ENCODE results near the gene SVIL.
"Not testable (repeated sequence)": the region's sequence is repeated elsewhere in the genome, so short reads cannot be mapped to it uniquely, and the experiment has no call there.

Gene SVIL

DNA sequence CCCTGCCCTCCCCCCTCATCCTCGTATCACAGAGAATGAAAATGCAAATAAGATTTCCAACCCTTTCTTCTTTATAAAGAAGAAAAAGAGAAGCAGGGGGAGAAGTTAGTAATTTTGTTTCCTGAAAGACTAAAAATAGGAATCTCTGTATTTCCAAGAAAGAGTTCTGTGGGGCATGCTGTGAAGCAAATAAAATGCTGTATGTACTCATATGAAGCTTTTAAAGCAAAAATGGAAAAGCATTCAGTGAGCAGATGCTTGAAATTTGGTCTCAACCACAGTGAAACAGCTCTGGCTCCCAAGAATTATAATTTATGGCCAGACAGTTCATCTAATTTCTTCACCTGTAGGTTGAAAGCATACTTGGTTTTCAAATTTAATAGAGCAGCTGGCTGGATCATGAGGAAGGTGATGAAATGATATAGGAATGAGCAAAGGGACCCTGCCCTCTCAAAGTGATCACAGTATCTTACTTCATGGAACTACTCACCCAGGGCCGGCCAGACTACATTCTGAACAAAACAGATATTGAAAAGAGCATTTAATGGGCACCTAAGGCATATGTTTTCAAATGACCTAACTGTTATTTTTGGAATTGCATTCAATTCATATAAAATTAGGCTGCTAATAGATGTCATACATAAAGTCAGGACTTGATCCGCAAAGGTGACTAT lies 31.4 kb downstream of the SVIL start:
- no peak for DNase-seq (ENCODE audit: low read depth, low spot score)

- DNase-seq (ENCODE audit: low read depth, low spot score), result no peak
Measured at GRCh38 chr10:29600821-29601220, 34.0 kb downstream of the SVIL start.

GRCh38 chr10:29600067-29600466 lies 34.7 kb downstream of the SVIL start:
- DNase-seq (ENCODE audit: low read depth, low spot score), result no peak

GRCh38 chr10:29598851-29599311 lies 35.9 kb downstream of the SVIL start:
- no peak for DNase-seq (ENCODE audit: low read depth, low spot score)

DNA sequence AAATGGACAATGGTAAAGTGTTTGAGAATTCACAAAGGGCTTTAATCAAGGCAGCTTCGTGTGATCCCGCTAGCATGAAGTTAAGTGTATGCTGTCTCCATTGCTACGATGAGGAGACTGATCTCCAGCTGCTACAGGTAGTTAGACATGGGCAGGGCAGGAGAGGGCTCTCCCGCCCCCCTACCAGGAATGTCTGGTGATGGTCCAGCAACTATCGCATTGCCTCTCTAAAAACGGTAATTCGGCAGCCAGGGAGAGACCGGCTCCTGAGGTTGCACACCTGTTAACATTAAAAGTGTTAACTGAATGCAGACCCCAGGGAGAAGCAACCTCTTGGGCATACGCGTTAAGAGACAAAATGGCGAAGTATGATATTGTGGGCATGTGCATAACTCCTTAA lies 37.9 kb downstream of the SVIL start:
- no peak for DNase-seq (ENCODE audit: low read depth, low spot score)

DNA sequence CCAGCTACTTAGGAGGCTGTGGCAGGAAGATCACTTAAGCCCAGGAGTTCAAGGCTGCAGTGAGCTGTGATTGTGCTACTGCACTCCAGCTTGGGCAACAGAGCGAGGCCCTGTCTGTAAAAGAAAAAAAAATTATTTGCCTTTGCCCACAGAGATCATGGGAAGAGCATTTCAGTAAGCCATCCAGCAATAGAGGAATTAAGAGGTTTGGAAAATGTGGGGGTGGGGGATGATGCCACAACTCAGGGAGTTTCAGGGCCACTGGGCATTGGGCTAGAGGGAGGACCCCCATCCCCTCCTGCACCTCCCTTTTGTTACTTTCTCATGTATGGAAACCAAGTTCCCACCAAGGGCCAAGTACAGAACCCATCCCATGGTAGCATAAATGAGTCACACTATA lies 38.4 kb downstream of the SVIL start:
- DNase-seq (ENCODE audit: low read depth, low spot score), result no peak

GRCh38 chr10:29595636-29596225 lies 39.0 kb downstream of the SVIL start:
- DNase-seq (ENCODE audit: low read depth, low spot score), result no peak

- no peak for DNase-seq (ENCODE audit: low read depth, low spot score)
Measured at GRCh38 chr10:29595146-29595545, 39.6 kb downstream of the SVIL start.

DNA sequence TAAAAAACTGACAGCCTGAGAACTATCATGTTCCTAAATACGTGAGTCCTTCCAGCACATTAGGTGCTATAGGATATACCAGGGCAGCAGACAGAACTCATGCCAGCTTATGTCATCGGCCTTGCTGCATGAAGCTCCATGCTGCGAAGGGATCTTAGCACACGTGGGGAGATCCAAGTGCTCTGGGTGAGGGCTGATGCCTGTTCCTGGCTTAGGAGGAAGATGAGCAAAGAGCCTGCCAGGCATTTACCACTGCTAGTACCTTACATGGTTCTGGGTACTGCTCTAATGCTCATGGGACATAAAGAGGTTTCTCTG lies 43.2 kb downstream of the SVIL start:
- DNase-seq (ENCODE audit: low read depth, low spot score), result no peak

- DNase-seq (ENCODE audit: low read depth, low spot score), result no peak
Measured at GRCh38 chr10:29590915-29591650, 43.7 kb downstream of the SVIL start.

GRCh38 chr10:29588629-29589421 lies 45.9 kb downstream of the SVIL start:
- no peak for DNase-seq (ENCODE audit: low read depth, low spot score)

DNA sequence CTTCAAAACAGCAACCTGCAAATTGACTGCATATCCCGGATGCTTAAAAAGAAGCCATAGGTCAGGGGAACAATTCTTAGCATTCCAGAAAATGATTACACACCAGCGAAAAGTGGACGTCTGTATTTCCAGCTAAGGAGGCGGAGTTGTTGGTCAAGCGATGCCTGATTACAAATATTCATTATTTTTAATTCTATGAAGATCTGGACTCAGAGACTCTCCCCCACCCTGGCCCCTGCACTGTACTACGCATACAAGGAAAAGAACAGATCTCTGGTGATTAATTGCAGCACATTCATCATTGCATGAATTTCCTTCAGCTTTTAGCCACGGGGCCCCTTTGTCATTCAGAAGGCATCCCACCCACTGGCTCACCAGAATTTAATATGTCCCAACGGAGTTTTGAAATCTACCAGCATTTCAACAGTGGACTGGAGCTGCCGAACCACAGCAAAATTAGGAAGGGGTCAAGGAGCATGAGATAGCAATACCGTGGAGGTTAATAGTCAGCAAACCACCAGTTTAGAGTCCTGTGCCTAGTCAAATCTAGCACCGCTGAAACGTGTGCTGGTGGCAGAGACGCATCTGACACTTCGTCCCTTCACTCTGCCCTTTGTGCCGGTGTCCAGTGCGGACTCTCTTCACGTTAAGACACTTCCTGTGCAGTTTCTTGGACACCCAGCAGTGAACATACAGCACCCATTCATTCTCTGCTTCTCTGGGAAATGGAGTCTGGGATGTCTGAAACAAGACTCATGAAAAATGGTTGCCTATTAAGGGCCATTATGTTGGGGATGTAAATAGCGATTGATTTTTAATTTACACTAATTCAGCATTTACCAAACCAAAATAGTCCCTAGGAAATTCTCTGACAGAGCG lies 46.8 kb downstream of the SVIL start:
- DNase-seq (ENCODE audit: low read depth, low spot score), result not testable (repeated sequence)

DNA sequence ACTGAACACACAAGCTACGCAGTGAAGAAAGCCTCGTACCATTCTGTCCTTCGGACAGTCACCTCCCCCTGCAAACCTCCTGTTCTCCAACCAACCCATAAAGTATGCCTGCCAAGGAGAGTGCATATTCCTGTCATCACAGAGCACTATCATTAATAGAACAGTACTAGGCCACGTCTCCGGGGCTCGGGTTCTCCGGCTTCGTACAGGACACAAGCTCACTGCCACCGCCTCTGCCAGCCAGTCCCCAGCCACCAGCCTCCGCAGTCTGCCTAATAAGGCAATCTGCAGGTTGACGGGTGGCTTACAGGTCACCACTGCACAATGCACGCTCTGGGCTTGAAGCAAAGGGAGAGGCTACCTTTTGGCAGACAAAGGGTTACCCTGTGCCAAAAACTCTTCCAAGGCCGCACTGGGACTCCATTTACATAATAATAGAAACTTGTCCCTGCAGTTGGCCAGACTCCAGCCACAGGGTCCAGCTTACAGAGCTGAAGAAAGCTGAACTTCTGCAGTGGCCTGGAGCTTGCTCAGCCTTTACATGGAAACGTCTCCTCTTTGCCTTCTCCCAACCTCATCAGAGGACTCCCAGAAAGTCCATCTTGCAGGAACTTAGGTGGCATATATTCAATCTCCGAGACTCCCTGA lies 47.5 kb downstream of the SVIL start:
- DNase-seq (ENCODE audit: low read depth, low spot score), result not testable (repeated sequence)

DNA sequence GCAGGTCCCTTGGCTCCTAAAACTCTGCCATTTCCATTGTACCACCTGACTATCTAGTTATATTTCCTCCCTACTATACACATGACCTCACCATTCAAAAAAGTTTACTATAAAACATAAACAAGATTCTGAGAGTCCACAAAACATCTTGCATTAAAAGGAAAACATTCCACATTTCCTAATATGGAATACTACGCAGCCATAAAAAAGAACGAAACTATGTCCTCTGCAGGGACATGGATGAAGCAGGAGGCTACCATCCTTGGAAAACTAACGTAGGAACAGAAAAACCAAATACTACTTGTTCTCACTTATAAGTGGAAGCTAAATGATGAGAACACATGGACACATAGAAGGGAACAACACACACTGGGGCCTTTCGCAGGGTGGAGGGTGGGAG lies 48.3 kb downstream of the SVIL start:
- no peak for DNase-seq (ENCODE audit: low read depth, low spot score)

- DNase-seq (ENCODE audit: low read depth, low spot score), result no peak
Measured at GRCh38 chr10:29585488-29585976, 49.2 kb downstream of the SVIL start.

DNA sequence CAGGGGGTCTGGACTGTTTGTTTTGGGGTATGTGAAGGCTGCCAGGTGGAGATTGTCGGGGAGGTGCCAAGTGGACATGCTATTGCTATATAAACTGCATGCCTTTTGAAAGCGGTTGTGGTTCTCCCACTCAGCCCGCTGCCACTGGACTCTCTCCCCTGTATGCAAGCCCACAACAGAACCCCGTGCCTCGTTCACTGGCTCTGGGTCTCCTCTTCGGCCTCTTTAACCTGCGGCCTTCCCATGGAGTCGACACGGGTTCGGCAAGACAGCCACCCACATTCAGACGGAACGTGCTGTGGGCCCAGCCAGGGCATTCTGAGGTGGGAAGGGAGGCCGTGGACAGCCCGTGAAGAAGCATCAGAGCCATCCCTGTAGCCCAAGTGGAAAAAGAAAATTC lies 50.3 kb downstream of the SVIL start:
- no peak for DNase-seq (ENCODE audit: low read depth, low spot score)

DNA sequence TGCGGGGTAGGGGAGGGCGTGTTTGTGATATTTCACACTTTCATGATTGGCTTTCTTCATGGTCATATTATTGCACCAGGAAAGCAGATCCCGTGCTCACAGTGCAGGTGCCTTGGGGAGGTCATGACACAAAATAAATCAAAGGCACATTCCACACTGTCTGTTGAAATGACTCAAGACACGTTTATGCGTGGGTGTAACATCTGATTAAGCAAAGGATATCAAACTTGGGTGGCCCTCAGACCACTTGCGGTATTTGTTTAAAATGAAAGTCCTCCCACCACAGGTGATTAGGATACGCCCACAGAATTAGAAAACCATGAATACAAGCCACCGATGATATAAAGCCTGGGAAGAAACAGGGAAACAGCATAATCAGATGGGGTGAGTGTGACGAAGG lies 51.1 kb downstream of the SVIL start:
- DNase-seq (ENCODE audit: low read depth, low spot score), result no peak

DNA sequence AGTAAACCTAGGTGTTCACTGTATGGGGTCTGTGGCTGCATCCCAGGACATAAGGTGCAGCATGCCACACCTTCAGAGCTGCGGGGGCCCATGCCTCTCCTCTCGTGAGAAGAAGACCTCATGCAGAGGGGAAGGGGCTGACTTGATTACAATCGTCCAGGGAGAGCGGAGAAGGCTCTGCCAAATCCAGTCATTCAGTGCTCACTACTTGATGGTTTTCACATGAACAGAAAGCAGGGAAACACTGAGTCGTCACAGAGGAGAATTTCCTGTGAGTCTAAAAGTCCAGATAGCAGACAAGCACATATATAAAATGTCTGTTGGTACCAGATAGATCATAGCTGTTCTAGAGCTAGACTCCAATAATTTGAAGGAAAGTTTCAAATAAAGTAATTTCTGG lies 52.0 kb downstream of the SVIL start:
- not testable (repeated sequence) for DNase-seq (ENCODE audit: low read depth, low spot score)

DNA sequence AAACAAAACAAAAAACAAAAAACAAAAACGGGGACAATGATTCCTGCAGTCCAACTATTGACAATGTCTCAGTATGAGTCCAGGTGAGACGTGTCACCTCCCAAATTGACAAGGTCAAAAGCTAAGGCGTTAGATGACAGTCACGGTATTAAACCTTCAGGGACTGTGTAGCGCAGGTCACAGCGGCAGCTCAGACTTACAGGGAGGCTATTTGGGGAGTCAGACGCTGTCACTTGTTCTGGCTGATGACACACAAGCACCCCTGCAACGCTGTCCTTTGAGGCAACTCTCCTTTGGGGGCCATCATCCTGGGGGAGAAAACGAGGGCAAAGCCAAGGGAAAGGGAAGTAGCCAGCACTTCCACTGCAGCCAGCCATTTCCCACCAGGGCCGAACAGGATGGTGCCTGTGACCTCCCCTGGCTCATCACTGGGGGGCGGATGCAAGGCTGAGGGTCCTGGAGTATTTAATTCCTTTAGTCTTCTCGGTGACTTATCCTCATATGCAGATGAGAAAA lies 55.3 kb downstream of the SVIL start:
- no peak for DNase-seq (ENCODE audit: low read depth, low spot score)

DNA sequence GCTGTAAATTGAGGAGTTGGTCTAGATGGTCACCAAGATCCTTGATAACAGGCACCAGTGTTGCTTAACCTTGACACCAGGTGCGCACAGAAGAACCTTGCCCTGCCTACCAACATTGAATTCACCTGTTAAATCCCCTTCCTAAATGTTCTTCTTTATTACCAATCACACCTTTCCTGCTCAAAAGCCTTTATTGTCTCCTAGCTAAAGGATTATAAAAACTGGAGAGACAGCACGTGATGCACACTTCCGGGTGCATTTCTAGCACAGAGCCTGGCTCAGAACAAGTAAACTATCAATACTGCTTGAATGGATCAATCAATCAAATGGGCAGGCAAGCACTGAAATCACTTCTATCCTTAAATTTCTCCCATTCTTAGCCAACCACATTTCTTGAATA lies 56.3 kb downstream of the SVIL start:
- DNase-seq (ENCODE audit: low read depth, low spot score), result no peak

Data from brain pericyte (primary cell).